Esophagus squamous epithelium (tissue), 4 donors: Measurements from ENCODE around the gene VRK2.

Experiments
- CTCF ChIP-seq, 6 experiments: fragments of 450-650 bp in 4 of 6; fragments of 200-600 bp in 2 of 6; sonication (generic) in 2 of 6; IDR thresholded peaks; one replicate each; pipeline ENCODE4 v1.5.1; 2016 to 2019; ENCODE audit warnings: antibody characterized with exemption in 6 of 6, mild to moderate bottlenecking in 4 of 6, moderate library complexity in 4 of 6
- POLR2A ChIP-seq, 4 donors: fragments of 450-650 bp; IDR thresholded peaks; one replicate each; pipeline ENCODE4 v1.6.1; 2017; ENCODE audit warnings: antibody characterized with exemption in 4 of 4, mild to moderate bottlenecking in 4 of 4, moderate library complexity in 3 of 4

- TF ChIP-seq CTCF (IDR thresholded peaks at IDR 0.05) (no peak), POLR2A (IDR thresholded peaks at IDR 0.05) (no peak)
These were observed 160.6 kb downstream of the VRK2 start for GRCh38 chr2:58207189-58207588.
